Measurements from ENCODE around the gene ITGA6. TPM values are rescaled to one million over a fixed set of nuclear protein-coding genes. Genes with fewer than 3 reads are reported as not detected.

ITGA6 gene
- total RNA-seq, 1 experiment from 2014 or later = 93.1 TPM

- intact Hi-C loops (cut with micrococcal nuclease) = no loop called here
- peak; percentile 3 for DNase-seq (ENCODE audit: low read depth, low spot score)
- ChIA-PET CTCF (interaction anchor here (1.0 to 3.1 kb wide), 4 partner anchors 63 to 226 kb away, joined by 3 to 13 read pairs (median 4); no protein-coding TSS in a partner anchor), POLR2A (interaction anchor here (1.2 kb wide), 1 partner anchor 29 kb away, joined by 3 read pairs; the partner anchor contains the start of gene ITGA6), RAD21 (ENCODE audit: low non-redundant PET in 1 of 2, low total read pairs in 2 of 2, uncharacterized antibody in 2 of 2, unreplicated experiment in 2 of 2) (no interaction called here)
- no peak overlapping the region for H3K4me2 ChIP-seq (ENCODE audit: low read length)
- H3K36me3 ChIP-seq (ENCODE audit: control insufficient read depth in 1 of 2, insufficient read depth in 2 of 2, low read length in 2 of 2) = no peaks in the 10 kb centered on the region
- peak; percentile 77 for ATAC-seq
- no peaks in the 10 kb centered on the region for H3K4me1 ChIP-seq (ENCODE audit: control insufficient read depth in 1 of 2, insufficient read depth in 2 of 2, low read length in 2 of 2)
- no peak overlapping the region for H2AFZ ChIP-seq (ENCODE audit: low read depth, low read length, poor library complexity, severe bottlenecking)
- no peak overlapping the region for H3K27ac ChIP-seq (ENCODE audit: low read depth, low read length)
- no peaks in the 10 kb centered on the region for H3K9me3 ChIP-seq (ENCODE audit: control insufficient read depth in 1 of 2, insufficient read depth in 1 of 2, low read depth in 1 of 2, low read length in 2 of 2)
- TF ChIP-seq CTCF (IDR thresholded peaks at IDR 0.05 in 2 of 3, conservative IDR thresholded peaks at IDR 0.05 in 1 of 3; ENCODE audit: borderline replicate concordance in 1 of 3, insufficient read depth in 1 of 3, low read depth in 2 of 3, low read length in 2 of 3) = peak in 2 of 3 experiments; percentile 22 to 41; a peak in 2 of 6 replicates
- TF ChIP-seq SP1 (IDR thresholded peaks at IDR 0.05; ENCODE audit: low read depth) = no peak
- peak; percentile 31; the same call in 1 of the 2 replicates for TF ChIP-seq RAD21 (IDR thresholded peaks at IDR 0.05; ENCODE audit: low read depth)
- no peak for TF ChIP-seq SIN3A (IDR thresholded peaks at IDR 0.05; ENCODE audit: low read depth)
- no TSS peak for BruUV-seq (replicated peaks)
- no peaks in the 10 kb centered on the region for H4K20me1 ChIP-seq (ENCODE audit: insufficient read depth)
- H3K9ac ChIP-seq (ENCODE audit: low read length) = no peak overlapping the region
- no peaks in the 10 kb centered on the region for H3K79me2 ChIP-seq (ENCODE audit: insufficient read depth, low read length)
- no peaks in the 10 kb centered on the region for H3K9me2 ChIP-seq (ENCODE audit: insufficient read depth)
- H3K27me3 ChIP-seq (ENCODE audit: insufficient read depth, low read length) = no peaks in the 10 kb centered on the region
- no peak overlapping the region for H3K4me3 ChIP-seq (replicated peaks in 1 of 2; ENCODE audit: low read depth in 1 of 2, low read length in 2 of 2)
Measured at GRCh38 chr2:172398440-172398839, 28.9 kb upstream of the ITGA6 start.

- Histone ChIP-seq H4K20me1 (ENCODE audit: insufficient read depth) (no peaks in the 10 kb centered on the region), H3K36me3 (ENCODE audit: control insufficient read depth in 1 of 2, insufficient read depth in 2 of 2, low read length in 2 of 2) (no peaks in the 10 kb centered on the region), H3K79me2 (ENCODE audit: insufficient read depth, low read length) (no peaks in the 10 kb centered on the region), H3K9me3 (ENCODE audit: control insufficient read depth in 1 of 2, insufficient read depth in 1 of 2, low read depth in 1 of 2, low read length in 2 of 2) (no peaks in the 10 kb centered on the region), H3K4me2 (ENCODE audit: low read length) (no peak overlapping the region), H3K4me3 (replicated peaks in 1 of 2; ENCODE audit: low read depth in 1 of 2, low read length in 2 of 2) (no peak overlapping the region), H2AFZ (ENCODE audit: low read depth, low read length, poor library complexity, severe bottlenecking) (no peak overlapping the region), H3K9me2 (ENCODE audit: insufficient read depth) (no peaks in the 10 kb centered on the region), H3K4me1 (ENCODE audit: control insufficient read depth in 1 of 2, insufficient read depth in 2 of 2, low read length in 2 of 2) (no peaks in the 10 kb centered on the region), H3K9ac (ENCODE audit: low read length) (no peak overlapping the region), H3K27ac (ENCODE audit: low read depth, low read length) (no peak overlapping the region), H3K27me3 (ENCODE audit: insufficient read depth, low read length) (no peaks in the 10 kb centered on the region)
- intact Hi-C loops (cut with micrococcal nuclease) = no loop called here
- POLR2A ChIA-PET = no interaction called here
- DNase-seq (ENCODE audit: low read depth, low spot score) (no peak), ATAC-seq (no peak)
- RAD21 ChIA-PET (ENCODE audit: low non-redundant PET in 1 of 2, low total read pairs in 2 of 2, uncharacterized antibody in 2 of 2, unreplicated experiment in 2 of 2) = no interaction called here
- no TSS peak for BruUV-seq (replicated peaks)
- CTCF ChIA-PET = interaction anchor here (3.1 kb wide), 1 partner anchor 62 kb away, joined by 13 read pairs; no protein-coding TSS in a partner anchor
- TF ChIP-seq ELF1 (IDR thresholded peaks at IDR 0.05; ENCODE audit: borderline replicate concordance, low read depth) (no peak), EZH2phosphoT487 (IDR thresholded peaks at IDR 0.05; ENCODE audit: borderline replicate concordance) (no peak), EZH2 (IDR thresholded peaks at IDR 0.05) (no peak), YY1 (IDR thresholded peaks at IDR 0.05; ENCODE audit: extremely low read depth, insufficient replicate concordance, low read depth, low read length) (no peak), ZBTB33 (IDR thresholded peaks at IDR 0.05; ENCODE audit: extremely low read depth, insufficient replicate concordance, low read length) (no peak), CEBPB (IDR thresholded peaks at IDR 0.05; ENCODE audit: low read depth) (no peak), JUND (IDR thresholded peaks at IDR 0.05) (no peak), SIN3A (IDR thresholded peaks at IDR 0.05; ENCODE audit: low read depth) (no peak), EGR1 (IDR thresholded peaks at IDR 0.05; ENCODE audit: low read depth) (no peak), ZFX (IDR thresholded peaks at IDR 0.05) (no peak), CBX3 (IDR thresholded peaks at IDR 0.05; ENCODE audit: low read depth) (no peak), CTCF (IDR thresholded peaks at IDR 0.05 in 2 of 3, conservative IDR thresholded peaks at IDR 0.05 in 1 of 3; ENCODE audit: borderline replicate concordance in 1 of 3, insufficient read depth in 1 of 3, low read depth in 2 of 3, low read length in 2 of 3) (no peak)
Measured at GRCh38 chr2:172399765-172400164, 27.6 kb upstream of the ITGA6 start.

Measured in HCT116 (cell line).